ENCODE results near the gene TBL2.
A peak's percentile ranks its signal among the peaks of the same experiment; 100 is the strongest.
"Not testable (repeated sequence)": the region's sequence is repeated elsewhere in the genome, so short reads cannot be mapped to it uniquely, and the experiment has no call there.

TBL2 gene

GRCh38 chr7:73535918-73536317, 42.5 kb downstream of the TBL2 start:
- DNase-seq (ENCODE audit: low spot score): not testable (repeated sequence)

- DNase-seq (ENCODE audit: low spot score): no peak
Observed at GRCh38 chr7:73533742-73534141, 44.6 kb downstream of the TBL2 start.

- no peak for DNase-seq (ENCODE audit: low spot score)
Observed at GRCh38 chr7:73532224-73532623, 46.2 kb downstream of the TBL2 start.

GRCh38 chr7:73530800-73531199, 47.6 kb downstream of the TBL2 start:
- no peak for DNase-seq (ENCODE audit: low spot score)

- DNase-seq (ENCODE audit: low spot score): no peak
Observed at GRCh38 chr7:73526896-73527821, 51.2 kb downstream of the TBL2 start.

GRCh38 chr7:73526158-73526494, 52.3 kb downstream of the TBL2 start:
- DNase-seq (ENCODE audit: low spot score): not testable (repeated sequence)

- peak; percentile 100 for DNase-seq (ENCODE audit: low spot score)
Observed at GRCh38 chr7:73522105-73522872, 56.1 kb downstream of the TBL2 start, which contains the start of gene BAZ1B. TSS of gene BAZ1B (minus strand) at chr7:73522293. CDS start at chr7:73521933, 360 bp downstream.

GRCh38 chr7:73521636-73522104, 56.7 kb downstream of the TBL2 start:
- no peak for DNase-seq (ENCODE audit: low spot score)

GRCh38 chr7:73520673-73521635, 57.4 kb downstream of the TBL2 start:
- DNase-seq (ENCODE audit: low spot score): no peak

- no peak for DNase-seq (ENCODE audit: low spot score)
Observed at GRCh38 chr7:73519867-73520672, 58.3 kb downstream of the TBL2 start.

GRCh38 chr7:73518470-73518869, 59.9 kb downstream of the TBL2 start:
- no peak for DNase-seq (ENCODE audit: low spot score)

Data from LoVo (cell line).